MG63 (cell line): ENCODE results near the gene TBX2. TPM values are rescaled to one million over a fixed set of nuclear protein-coding genes. Genes with fewer than 3 reads are reported as not detected.
A peak's percentile ranks its signal among the peaks of the same experiment; 100 is the strongest.
"Not testable (repeated sequence)": the region's sequence is repeated elsewhere in the genome, so short reads cannot be mapped to it uniquely, and the experiment has no call there.

Experiments used
- DNase-seq: peaks from one replicate; pipeline ENCODE4 v3.0.0-alpha.2; 2020
- H3K27me3 ChIP-seq: fragments of 250-450 bp; sonication (Bioruptor Pico); 2 replicates; pipeline ENCODE4 v1.5.1; 2020; ENCODE audit warnings: mild to moderate bottlenecking, moderate library complexity
- H3K36me3 ChIP-seq: fragments of 250-450 bp; sonication (Bioruptor Pico); 2 replicates; pipeline ENCODE4 v1.5.1; 2020; ENCODE audit warnings: mild to moderate bottlenecking, moderate library complexity
- H3K4me3 ChIP-seq: fragments of 250-450 bp; sonication (Bioruptor Pico); 2 replicates; pipeline ENCODE4 v1.5.1; 2020; ENCODE audit warnings: mild to moderate bottlenecking, moderate library complexity
- H3K9me3 ChIP-seq: fragments of 250-450 bp; sonication (Bioruptor Pico); 2 replicates; pipeline ENCODE4 v1.5.1; 2020; ENCODE audit warnings: mild to moderate bottlenecking, moderate library complexity
- total RNA-seq: library from RNA; depleted of rRNA; stranded (reverse); fragments of >200 nt; shearing (Covaris generic); gene quantifications from 2 replicates; pipeline ENCODE4 v1.2.3, GENCODE V29; 2014; ENCODE audit warnings: low replicate concordance

TBX2 gene
- total RNA-seq, 1 experiment from 2014 or later = 8.3 TPM

GRCh38 chr17:61425682-61426481 is 26.2 kb downstream of the TBX2 start:
- Histone ChIP-seq H3K27me3 (peaks cover 3% of the 10 kb centered on the region; the same call in 1 of the 2 replicates), H3K36me3 (no peaks in the 10 kb centered on the region), H3K9me3 (no peaks in the 10 kb centered on the region), H3K4me3 (no peak overlapping the region)
- peak; percentile 26 for DNase-seq

- Histone ChIP-seq H3K4me3 (no peak overlapping the region), H3K27me3 (no peaks in the 10 kb centered on the region; the same call in 1 of the 2 replicates), H3K9me3 (no peaks in the 10 kb centered on the region), H3K36me3 (no peaks in the 10 kb centered on the region)
- DNase-seq = peak; percentile 26
Observed at GRCh38 chr17:61426482-61427304, 27.1 kb downstream of the TBX2 start.

GRCh38 chr17:61427567-61427966 is 27.9 kb downstream of the TBX2 start:
- Histone ChIP-seq H3K27me3 (no peaks in the 10 kb centered on the region), H3K9me3 (no peaks in the 10 kb centered on the region), H3K4me3 (no peak overlapping the region), H3K36me3 (no peaks in the 10 kb centered on the region)
- DNase-seq = no peak

GRCh38 chr17:61429274-61429673 is 29.6 kb downstream of the TBX2 start:
- no peaks in the 10 kb centered on the region for H3K9me3 ChIP-seq
- no peak overlapping the region for H3K4me3 ChIP-seq
- no peaks in the 10 kb centered on the region for H3K27me3 ChIP-seq
- no peaks in the 10 kb centered on the region for H3K36me3 ChIP-seq
- no peak for DNase-seq

GRCh38 chr17:61429831-61430230 is 30.2 kb downstream of the TBX2 start:
- DNase-seq, H3K27me3 ChIP-seq, H3K36me3 ChIP-seq, H3K4me3 ChIP-seq, H3K9me3 ChIP-seq: not testable (repeated sequence)

GRCh38 chr17:61431594-61432311 is 32.1 kb downstream of the TBX2 start:
- DNase-seq = no peak
- Histone ChIP-seq H3K36me3 (no peaks in the 10 kb centered on the region), H3K4me3 (no peak overlapping the region), H3K27me3 (no peaks in the 10 kb centered on the region), H3K9me3 (peaks cover 16% of the 10 kb centered on the region)

GRCh38 chr17:61436273-61436672 is 36.6 kb downstream of the TBX2 start:
- no peak for DNase-seq
- H3K36me3 ChIP-seq = no peaks in the 10 kb centered on the region
- no peak overlapping the region for H3K4me3 ChIP-seq
- H3K9me3 ChIP-seq = peaks cover 19% of the 10 kb centered on the region
- no peaks in the 10 kb centered on the region for H3K27me3 ChIP-seq

- no peaks in the 10 kb centered on the region for H3K27me3 ChIP-seq
- H3K4me3 ChIP-seq = no peak overlapping the region
- H3K36me3 ChIP-seq = no peaks in the 10 kb centered on the region
- peaks cover 19% of the 10 kb centered on the region for H3K9me3 ChIP-seq
- no peak for DNase-seq
Observed at GRCh38 chr17:61436995-61437704, 37.5 kb downstream of the TBX2 start.

- DNase-seq = no peak
- H3K9me3 ChIP-seq = peaks cover 13% of the 10 kb centered on the region
Observed at GRCh38 chr17:61440697-61441096, 41.1 kb downstream of the TBX2 start.

GRCh38 chr17:61441507-61441906 is 41.9 kb downstream of the TBX2 start:
- not testable (repeated sequence) for H3K9me3 ChIP-seq, DNase-seq, H3K36me3 ChIP-seq

More at GRCh38 chr17:61440697-61441096, 41.1 kb downstream of the TBX2 start:
- Histone ChIP-seq H3K4me3 (no peak overlapping the region), H3K36me3 (no peaks in the 10 kb centered on the region), H3K27me3 (no peaks in the 10 kb centered on the region)

GRCh38 chr17:61442136-61442775 is 42.6 kb downstream of the TBX2 start:
- H3K27me3 ChIP-seq = no peaks in the 10 kb centered on the region
- no peak for DNase-seq
- H3K4me3 ChIP-seq = no peak overlapping the region
- no peaks in the 10 kb centered on the region for H3K9me3 ChIP-seq
- no peaks in the 10 kb centered on the region for H3K36me3 ChIP-seq

More at GRCh38 chr17:61441507-61441906, 41.9 kb downstream of the TBX2 start:
- not testable (repeated sequence) for H3K4me3 ChIP-seq, H3K27me3 ChIP-seq

- no peak overlapping the region for H3K4me3 ChIP-seq
- no peak for DNase-seq
- H3K9me3 ChIP-seq = no peaks in the 10 kb centered on the region
- H3K36me3 ChIP-seq = no peaks in the 10 kb centered on the region
- H3K27me3 ChIP-seq = no peaks in the 10 kb centered on the region
Observed at GRCh38 chr17:61442878-61443474, 43.3 kb downstream of the TBX2 start.

- Histone ChIP-seq H3K9me3 (no peaks in the 10 kb centered on the region), H3K36me3 (no peaks in the 10 kb centered on the region), H3K27me3 (no peaks in the 10 kb centered on the region), H3K4me3 (no peak overlapping the region)
- no peak for DNase-seq
Observed at GRCh38 chr17:61443475-61443882, 43.8 kb downstream of the TBX2 start.

- no peaks in the 10 kb centered on the region for H3K9me3 ChIP-seq
- no peaks in the 10 kb centered on the region for H3K27me3 ChIP-seq
- H3K4me3 ChIP-seq = no peak overlapping the region
- DNase-seq = no peak
- H3K36me3 ChIP-seq = no peaks in the 10 kb centered on the region
Observed at GRCh38 chr17:61444075-61444474, 44.4 kb downstream of the TBX2 start.

- Histone ChIP-seq H3K4me3 (no peak overlapping the region), H3K27me3 (no peaks in the 10 kb centered on the region)
- DNase-seq = no peak
Observed at GRCh38 chr17:61444831-61445230, 45.2 kb downstream of the TBX2 start.

GRCh38 chr17:61447358-61447757 is 47.7 kb downstream of the TBX2 start:
- Histone ChIP-seq H3K4me3 (no peak overlapping the region), H3K36me3 (no peaks in the 10 kb centered on the region), H3K9me3 (no peaks in the 10 kb centered on the region), H3K27me3 (no peaks in the 10 kb centered on the region)
- DNase-seq = no peak

More at GRCh38 chr17:61444831-61445230, 45.2 kb downstream of the TBX2 start:
- H3K9me3 ChIP-seq = no peaks in the 10 kb centered on the region
- H3K36me3 ChIP-seq = no peaks in the 10 kb centered on the region
